NCI-H2196 (cell line): Measurements from ENCODE around the gene UBE2A.

Experiments used
- DNase-seq: peaks from one replicate; lab custom pipeline; 2025; ENCODE audit not compliant: unreplicated experiment; lab: John Stamatoyannopoulos, UW

The UBE2A gene

GRCh38 chrX:119574394-119575266 lies at the start of gene UBE2A:
Gene UBE2A, plus strand, starts transcription at chrX:119574563. Its CDS starts 149 bp downstream, at chrX:119574712.
- DNase-seq: peak; percentile 70

- DNase-seq: no peak
Measured at GRCh38 chrX:119529345-119530276, 44.8 kb upstream of the UBE2A start.

- DNase-seq: no peak
Measured at GRCh38 chrX:119537487-119537886, 36.9 kb upstream of the UBE2A start.

GRCh38 chrX:119539872-119540271 lies 34.5 kb upstream of the UBE2A start:
- no peak for DNase-seq

- DNase-seq: no peak
Measured at GRCh38 chrX:119541188-119541587, 33.2 kb upstream of the UBE2A start.

- no peak for DNase-seq
Measured at GRCh38 chrX:119549327-119550016, 24.9 kb upstream of the UBE2A start.

- no peak for DNase-seq
Measured at GRCh38 chrX:119552508-119552907, 21.9 kb upstream of the UBE2A start.

- DNase-seq: peak; percentile 84
Measured at GRCh38 chrX:119565107-119565663, 9.2 kb upstream of the UBE2A start, which contains the start of gene STEEP1. Gene STEEP1, minus strand, starts transcription at chrX:119565409. Its CDS starts 54 bp downstream, at chrX:119565355.

- DNase-seq: no peak
Measured at GRCh38 chrX:119570351-119570835, 4.0 kb upstream of the UBE2A start.

- no peak for DNase-seq
Measured at GRCh38 chrX:119573222-119573621, 1.1 kb upstream of the UBE2A start.

GRCh38 chrX:119573840-119574393 lies 446 bp upstream of the UBE2A start:
- no peak for DNase-seq

GRCh38 chrX:119579414-119579813 lies 5.1 kb downstream of the UBE2A start:
- DNase-seq: no peak

- no peak for DNase-seq
Measured at GRCh38 chrX:119583431-119584059, 9.2 kb downstream of the UBE2A start.

- no peak for DNase-seq
Measured at GRCh38 chrX:119589810-119590209, 15.4 kb downstream of the UBE2A start.

- DNase-seq: no peak
Measured at GRCh38 chrX:119602701-119603255, 28.4 kb downstream of the UBE2A start.

- no peak for DNase-seq
Measured at GRCh38 chrX:119604766-119605463, 30.6 kb downstream of the UBE2A start.

GRCh38 chrX:119605464-119606279 lies 31.3 kb downstream of the UBE2A start:
- peak; percentile 2 for DNase-seq
